ENCODE results near the gene BRINP3.
"Not testable (repeated sequence)": the region's sequence is repeated elsewhere in the genome, so short reads cannot be mapped to it uniquely, and the experiment has no call there.

Gene BRINP3

GRCh38 chr1:190176776-190177175 lies 300.9 kb downstream of the BRINP3 start:
- DNase-seq, result no peak

- DNase-seq, result no peak
Observed at GRCh38 chr1:190175320-190175719, 302.3 kb downstream of the BRINP3 start.

GRCh38 chr1:190172651-190173430 lies 304.8 kb downstream of the BRINP3 start:
- no peak for DNase-seq

- DNase-seq, result peak; percentile 25
Observed at GRCh38 chr1:190170321-190170720, 307.3 kb downstream of the BRINP3 start.

GRCh38 chr1:190169311-190170067 lies 308.2 kb downstream of the BRINP3 start:
- peak; percentile 59 for DNase-seq

GRCh38 chr1:190168893-190169280 lies 308.8 kb downstream of the BRINP3 start:
- DNase-seq, result no peak

- DNase-seq, result peak; percentile 64
Observed at GRCh38 chr1:190168116-190168892, 309.4 kb downstream of the BRINP3 start.

GRCh38 chr1:190159146-190159545 lies 318.5 kb downstream of the BRINP3 start:
- DNase-seq, result no peak

GRCh38 chr1:190154744-190155143 lies 322.9 kb downstream of the BRINP3 start:
- no peak for DNase-seq

- DNase-seq, result no peak
Observed at GRCh38 chr1:190147616-190148015, 330.0 kb downstream of the BRINP3 start.

GRCh38 chr1:190144650-190145049 lies 333.0 kb downstream of the BRINP3 start:
- no peak for DNase-seq

- no peak for DNase-seq
Observed at GRCh38 chr1:190140644-190141043, 337.0 kb downstream of the BRINP3 start.

GRCh38 chr1:190138702-190139101 lies 339.0 kb downstream of the BRINP3 start:
- no peak for DNase-seq

- DNase-seq, result no peak
Observed at GRCh38 chr1:190138266-190138665, 339.4 kb downstream of the BRINP3 start.

GRCh38 chr1:190129366-190129765 lies 348.3 kb downstream of the BRINP3 start:
- DNase-seq, result no peak

- DNase-seq, result no peak
Observed at GRCh38 chr1:190126728-190127127, 350.9 kb downstream of the BRINP3 start.

- no peak for DNase-seq
Observed at GRCh38 chr1:190124068-190124467, 353.6 kb downstream of the BRINP3 start.

- DNase-seq, result not testable (repeated sequence)
Observed at GRCh38 chr1:190120564-190120963, 357.1 kb downstream of the BRINP3 start.

GRCh38 chr1:190119683-190120082 lies 358.0 kb downstream of the BRINP3 start:
- DNase-seq, result no peak

GRCh38 chr1:190116921-190117320 lies 360.7 kb downstream of the BRINP3 start:
- DNase-seq, result no peak

- DNase-seq, result no peak
Observed at GRCh38 chr1:190104961-190105360, 372.7 kb downstream of the BRINP3 start.

GRCh38 chr1:190102757-190103326 lies 374.8 kb downstream of the BRINP3 start:
- no peak for DNase-seq

- no peak for DNase-seq
Observed at GRCh38 chr1:190101756-190102155, 375.9 kb downstream of the BRINP3 start.

Data from kidney glomerular epithelial cell (primary cell).